Activated naive CD8-positive, alpha-beta T cell (primary cell): ENCODE data around the gene UPF1.

ENCODE experiments used
- H3K27ac Mint-ChIP-seq: one replicate; pipeline ENCODE4 v1.8.0; 2021; ENCODE audit warnings: mixed read lengths
- H3K27me3 Mint-ChIP-seq: one replicate; pipeline ENCODE4 v1.8.0; 2021; ENCODE audit warnings: mixed read lengths
- H3K36me3 Mint-ChIP-seq: one replicate; pipeline ENCODE4 v1.8.0; 2021; ENCODE audit warnings: mixed read lengths
- H3K4me1 Mint-ChIP-seq: one replicate; pipeline ENCODE4 v1.8.0; 2021; ENCODE audit warnings: low read depth, mixed read lengths
- H3K4me3 Mint-ChIP-seq: one replicate; pipeline ENCODE4 v1.8.0; 2021; ENCODE audit warnings: mild to moderate bottlenecking, mixed read lengths
- H3K9me3 Mint-ChIP-seq: one replicate; pipeline ENCODE4 v1.8.0; 2021; ENCODE audit warnings: low read depth, mixed read lengths

UPF1 gene

DNA sequence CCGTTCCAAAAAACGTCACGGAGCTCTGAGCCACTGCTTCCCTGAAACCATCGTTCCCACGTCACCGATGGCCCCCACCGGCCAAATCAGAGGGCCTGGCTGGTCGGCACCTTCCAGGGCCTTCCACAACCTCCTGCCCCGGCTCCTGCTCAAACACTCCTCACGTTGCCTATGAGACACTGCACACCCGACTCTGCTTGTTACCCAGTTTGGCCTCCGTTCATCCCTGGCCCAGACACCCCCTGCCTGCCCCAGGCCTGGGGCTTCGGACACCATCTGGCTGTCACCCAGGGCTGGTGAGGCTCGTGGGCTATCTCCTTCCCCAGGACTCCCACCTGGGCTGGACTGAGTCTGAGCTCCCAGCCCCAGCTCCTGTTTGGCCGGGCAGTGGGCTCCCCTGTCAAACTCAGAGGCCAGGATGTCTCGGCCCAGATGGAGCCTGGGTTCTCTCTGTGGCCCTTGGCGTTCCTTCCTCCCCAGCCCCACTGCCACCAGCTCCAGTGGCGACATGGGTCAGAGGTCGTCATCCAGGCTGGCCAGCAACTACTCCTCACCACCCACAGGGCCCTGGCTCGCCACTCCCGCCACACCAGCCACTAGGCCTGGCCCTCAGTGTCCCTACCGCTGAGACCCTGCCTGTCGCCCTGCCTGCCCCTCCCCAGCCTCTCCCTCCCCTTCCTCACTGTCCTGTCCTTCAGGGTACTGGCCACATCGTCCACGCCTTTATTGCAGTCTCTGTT, 46.5 kb downstream of the UPF1 start:
- H3K27me3 Mint-ChIP-seq, result no peaks in the 10 kb centered on the region
- no peaks in the 10 kb centered on the region for H3K4me1 Mint-ChIP-seq
- H3K9me3 Mint-ChIP-seq, result no peaks in the 10 kb centered on the region
- H3K4me3 Mint-ChIP-seq, result no peak overlapping the region
- H3K27ac Mint-ChIP-seq, result no peak overlapping the region
- H3K36me3 Mint-ChIP-seq, result peaks cover 3% of the 10 kb centered on the region

DNA sequence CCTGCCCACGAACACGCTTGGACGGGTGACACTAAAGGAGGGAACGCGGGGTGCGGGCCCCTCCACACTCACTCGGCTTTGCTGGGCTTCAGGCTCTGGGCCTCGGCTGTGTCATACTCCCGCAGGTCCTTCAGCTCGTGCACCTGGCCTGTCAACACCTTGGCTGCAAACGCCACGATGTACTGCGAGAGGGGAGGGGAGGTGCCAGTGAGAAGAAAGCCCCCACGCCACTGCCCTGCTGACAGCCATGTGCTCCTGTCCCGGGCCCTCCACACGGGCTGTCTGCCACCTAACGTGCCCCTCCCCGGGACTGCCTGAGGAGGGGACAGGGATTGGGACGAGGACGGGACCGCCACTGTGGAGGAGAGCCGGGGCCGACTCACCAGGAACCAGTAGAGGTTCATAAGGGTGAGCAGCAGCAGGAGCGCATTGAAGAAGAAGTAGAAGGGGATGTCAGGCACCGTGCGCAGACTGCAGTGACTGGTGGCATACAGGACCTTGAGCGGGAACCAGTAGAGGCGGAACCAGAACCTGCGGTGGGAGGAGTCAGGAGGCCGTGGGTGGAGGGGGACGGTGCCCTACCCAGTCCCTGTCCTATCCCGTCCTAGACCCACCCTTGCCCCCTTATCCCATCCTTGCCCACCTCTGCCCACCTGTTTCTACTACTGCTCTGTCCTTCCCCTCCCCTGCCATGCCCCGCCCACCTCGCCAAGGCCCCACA, 47.3 kb downstream of the UPF1 start:
- no peaks in the 10 kb centered on the region for H3K4me1 Mint-ChIP-seq

DNA sequence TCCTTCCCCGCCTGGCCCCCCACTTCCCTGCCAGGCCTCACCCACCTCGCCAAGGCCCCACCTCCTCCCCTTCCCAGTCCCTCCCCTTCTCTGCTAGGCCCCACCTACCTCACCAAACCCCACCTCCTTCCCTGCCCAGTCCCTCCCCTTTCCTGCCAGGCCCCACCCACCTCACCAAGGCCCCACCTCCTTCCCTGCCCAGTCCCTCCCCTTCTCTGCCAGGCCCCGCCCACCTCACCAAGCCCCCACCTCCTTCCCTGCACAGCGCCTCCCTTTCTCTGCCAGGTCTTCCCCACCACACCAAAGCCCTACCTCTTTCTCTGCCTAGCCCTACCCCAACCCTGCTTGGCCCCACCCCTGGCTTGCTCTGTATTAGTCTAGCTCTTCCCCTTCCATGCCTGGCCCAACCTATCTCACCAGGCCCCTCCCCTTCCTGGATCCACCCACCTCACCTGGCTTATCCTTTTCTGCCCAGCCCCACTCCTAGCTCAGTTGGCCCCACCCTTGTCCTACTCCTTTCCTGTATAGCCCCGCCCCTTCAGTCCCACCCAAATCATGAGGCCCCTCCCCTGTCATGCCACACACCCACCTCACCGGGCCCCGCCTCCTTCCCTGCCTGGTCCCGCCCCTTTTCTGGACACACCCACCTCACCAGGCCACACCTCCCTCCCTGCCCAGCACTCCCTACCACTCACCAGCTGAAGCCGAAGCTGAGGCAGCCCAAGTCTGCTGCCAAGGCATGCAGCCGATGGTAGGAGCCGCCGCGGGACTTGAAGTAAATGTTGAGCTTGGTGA, 48.0 kb downstream of the UPF1 start:
- H3K27ac Mint-ChIP-seq, result no peak overlapping the region
- no peaks in the 10 kb centered on the region for H3K9me3 Mint-ChIP-seq
- no peaks in the 10 kb centered on the region for H3K27me3 Mint-ChIP-seq
- H3K4me3 Mint-ChIP-seq, result no peak overlapping the region
- no peaks in the 10 kb centered on the region for H3K36me3 Mint-ChIP-seq
- H3K4me1 Mint-ChIP-seq, result no peaks in the 10 kb centered on the region

More for the DNA sequence above, 47.3 kb downstream of the UPF1 start:
- Mint-ChIP-seq H3K27ac (no peak overlapping the region), H3K9me3 (no peaks in the 10 kb centered on the region), H3K27me3 (no peaks in the 10 kb centered on the region), H3K4me3 (no peak overlapping the region), H3K36me3 (peaks cover 3% of the 10 kb centered on the region)

DNA sequence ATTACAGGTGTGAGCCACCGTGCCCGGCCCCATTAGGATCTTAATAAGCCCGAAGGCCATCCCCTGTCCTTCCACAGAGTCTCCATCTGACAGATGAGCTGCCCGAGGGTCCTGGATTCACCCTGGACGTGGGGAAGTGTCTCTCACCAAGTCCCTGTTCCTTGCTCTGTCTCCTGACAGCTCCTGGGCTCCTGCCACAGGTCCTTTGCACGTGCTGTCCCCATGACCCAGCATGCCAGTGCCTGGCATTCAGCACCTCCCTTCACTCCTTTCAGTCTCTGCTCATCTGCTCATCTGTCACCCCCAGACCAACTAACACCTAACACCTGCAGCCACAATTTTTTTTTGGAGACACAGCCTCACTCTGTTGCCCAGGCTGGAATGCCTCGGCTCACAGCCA, 49.7 kb downstream of the UPF1 start:
- no peaks in the 10 kb centered on the region for H3K36me3 Mint-ChIP-seq
- H3K4me3 Mint-ChIP-seq, result no peak overlapping the region
- no peaks in the 10 kb centered on the region for H3K9me3 Mint-ChIP-seq
- no peaks in the 10 kb centered on the region for H3K4me1 Mint-ChIP-seq
- H3K27ac Mint-ChIP-seq, result no peak overlapping the region
- no peaks in the 10 kb centered on the region for H3K27me3 Mint-ChIP-seq

DNA sequence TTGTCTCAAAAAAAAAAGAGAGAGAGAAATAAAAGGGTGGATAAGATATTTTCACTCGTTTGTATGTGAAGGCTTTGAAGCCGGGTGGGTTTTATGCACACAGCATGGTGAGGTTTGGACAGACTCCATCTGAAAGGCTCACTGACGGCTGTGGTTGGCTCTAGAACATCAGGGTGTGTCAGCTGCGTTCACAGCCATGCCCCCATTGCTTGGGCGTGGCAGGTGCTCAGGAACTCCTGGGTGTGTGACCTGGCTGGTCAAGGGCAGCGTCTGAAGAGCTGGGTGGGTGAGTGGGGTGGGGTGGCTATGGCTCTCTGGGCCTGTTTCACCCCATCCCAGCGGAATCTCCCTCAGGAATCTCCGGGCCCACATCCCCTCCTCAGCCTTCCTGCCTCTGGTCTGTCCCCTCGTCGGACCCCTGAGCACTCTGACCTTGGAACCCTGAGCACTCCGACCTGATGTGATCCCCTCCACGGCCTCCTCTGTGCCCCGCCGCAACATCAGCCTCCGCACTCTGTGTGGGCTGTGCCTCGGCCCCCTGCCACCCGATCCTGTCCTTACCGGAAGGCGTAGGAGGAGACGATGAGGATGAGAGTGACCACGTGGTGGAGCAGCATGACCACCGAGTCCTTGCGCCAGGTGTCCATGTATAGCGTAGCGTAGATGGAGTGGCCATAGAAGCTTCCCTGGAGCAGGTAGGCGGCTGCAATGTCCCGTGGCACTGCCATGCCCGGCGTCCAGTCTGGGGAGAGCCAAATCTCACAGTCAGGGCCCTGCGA, 52.0 kb downstream of the UPF1 start:
- Mint-ChIP-seq H3K27me3 (peaks cover 3% of the 10 kb centered on the region), H3K4me3 (no peak overlapping the region), H3K36me3 (peaks cover 4% of the 10 kb centered on the region), H3K27ac (no peak overlapping the region), H3K4me1 (no peaks in the 10 kb centered on the region), H3K9me3 (no peaks in the 10 kb centered on the region)

DNA sequence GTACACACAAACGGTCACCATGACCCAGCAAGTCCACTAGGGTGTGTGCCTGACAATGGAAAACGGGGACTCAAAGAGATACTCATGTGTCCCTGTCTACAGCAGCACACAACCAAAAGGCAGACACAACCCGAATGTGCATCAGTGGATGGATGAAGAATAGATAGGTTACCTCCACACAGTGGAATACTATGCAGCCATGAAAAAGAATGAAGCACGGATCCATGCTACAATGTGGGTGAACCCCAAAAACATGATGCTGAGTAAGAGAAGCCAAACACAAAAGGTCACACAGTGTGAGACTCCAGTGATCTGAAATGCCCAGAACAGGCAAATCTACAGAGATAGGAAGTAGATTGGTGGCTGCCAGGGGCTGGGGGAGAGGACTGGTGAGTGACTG, 55.2 kb downstream of the UPF1 start:
- Mint-ChIP-seq H3K27me3 (peaks cover 4% of the 10 kb centered on the region), H3K36me3 (peaks cover 4% of the 10 kb centered on the region), H3K4me1 (no peaks in the 10 kb centered on the region), H3K27ac (no peak overlapping the region), H3K4me3 (no peak overlapping the region), H3K9me3 (no peaks in the 10 kb centered on the region)

DNA sequence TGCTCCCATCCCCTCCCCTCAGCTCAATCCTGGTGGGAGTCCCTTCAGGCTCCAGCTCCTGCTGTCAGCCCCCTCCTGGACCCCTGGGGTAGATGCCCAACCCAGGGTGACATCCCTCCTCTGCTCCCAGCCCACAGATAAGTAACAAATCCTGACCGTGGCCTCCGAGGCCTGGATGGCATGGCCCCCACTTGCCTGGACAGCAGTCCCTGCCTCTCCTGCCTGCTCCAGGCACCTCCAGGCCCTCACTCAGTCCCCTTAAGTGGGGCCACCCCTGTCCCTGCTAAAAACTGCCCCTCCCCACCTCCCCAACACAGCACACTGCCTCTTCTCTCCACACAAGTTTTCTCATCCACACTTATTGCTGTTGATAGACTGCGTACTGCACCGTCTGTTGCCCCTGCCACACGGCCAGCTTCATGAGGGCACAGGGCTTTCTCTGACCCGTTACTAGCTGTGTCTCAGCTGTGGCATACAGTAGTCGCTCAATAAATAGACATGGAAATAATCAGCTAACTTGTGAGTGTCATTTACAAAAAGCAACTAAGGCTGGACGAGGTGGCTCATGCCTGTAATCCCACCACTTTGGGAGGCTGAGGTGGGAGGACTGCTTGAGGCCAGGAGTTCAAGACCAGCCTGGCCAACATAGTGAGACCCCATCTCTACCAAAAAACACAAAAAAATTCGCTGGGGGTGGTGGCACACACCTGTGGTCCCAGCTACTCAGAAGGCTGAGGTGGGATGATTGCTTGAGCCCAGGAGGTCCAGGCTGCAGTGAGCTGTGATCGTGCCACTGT, 58.4 kb downstream of the UPF1 start:
- peaks cover 4% of the 10 kb centered on the region for H3K36me3 Mint-ChIP-seq
- peaks cover 6% of the 10 kb centered on the region for H3K27me3 Mint-ChIP-seq
- no peak overlapping the region for H3K4me3 Mint-ChIP-seq
- peaks cover 2% of the 10 kb centered on the region for H3K4me1 Mint-ChIP-seq
- no peak overlapping the region for H3K27ac Mint-ChIP-seq
- H3K9me3 Mint-ChIP-seq, result no peaks in the 10 kb centered on the region

DNA sequence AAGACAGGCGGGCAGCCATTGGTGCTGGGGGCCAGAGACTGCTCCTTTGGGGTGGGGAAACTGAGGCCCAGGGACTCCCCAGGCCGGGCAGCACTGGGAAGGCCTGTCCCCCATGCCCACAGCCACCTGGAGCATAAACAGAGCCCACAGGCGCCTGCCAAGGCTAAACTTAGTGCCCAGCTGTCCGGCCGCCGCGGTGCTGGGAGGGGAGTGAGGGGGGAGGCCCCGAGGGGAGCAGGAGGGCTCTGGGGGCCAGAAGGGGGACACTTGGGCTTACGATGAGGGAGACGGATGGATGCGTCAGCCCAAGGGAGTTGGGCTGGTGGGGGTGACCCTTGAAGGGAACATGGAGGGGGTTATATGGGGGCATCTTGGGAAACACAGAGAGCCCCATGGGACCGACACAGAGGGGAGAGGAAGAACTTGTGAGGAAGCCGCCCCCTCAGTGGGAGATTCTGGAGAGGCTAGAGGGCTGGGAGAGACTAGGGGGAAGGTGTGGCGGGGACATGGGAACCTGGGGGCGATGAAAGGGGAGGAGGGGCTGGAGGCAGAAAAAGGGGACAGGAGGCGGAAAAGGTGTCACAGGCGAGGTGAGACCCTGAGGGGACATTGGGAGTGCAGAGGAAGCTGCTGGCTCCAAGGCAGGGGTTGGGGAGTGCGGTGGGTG, 62.0 kb downstream of the UPF1 start:
- H3K27ac Mint-ChIP-seq, result no peak overlapping the region
- H3K27me3 Mint-ChIP-seq, result peaks cover 11% of the 10 kb centered on the region
- H3K4me3 Mint-ChIP-seq, result no peak overlapping the region
- no peaks in the 10 kb centered on the region for H3K9me3 Mint-ChIP-seq
- peaks cover 10% of the 10 kb centered on the region for H3K4me1 Mint-ChIP-seq
- peaks cover 3% of the 10 kb centered on the region for H3K36me3 Mint-ChIP-seq

DNA sequence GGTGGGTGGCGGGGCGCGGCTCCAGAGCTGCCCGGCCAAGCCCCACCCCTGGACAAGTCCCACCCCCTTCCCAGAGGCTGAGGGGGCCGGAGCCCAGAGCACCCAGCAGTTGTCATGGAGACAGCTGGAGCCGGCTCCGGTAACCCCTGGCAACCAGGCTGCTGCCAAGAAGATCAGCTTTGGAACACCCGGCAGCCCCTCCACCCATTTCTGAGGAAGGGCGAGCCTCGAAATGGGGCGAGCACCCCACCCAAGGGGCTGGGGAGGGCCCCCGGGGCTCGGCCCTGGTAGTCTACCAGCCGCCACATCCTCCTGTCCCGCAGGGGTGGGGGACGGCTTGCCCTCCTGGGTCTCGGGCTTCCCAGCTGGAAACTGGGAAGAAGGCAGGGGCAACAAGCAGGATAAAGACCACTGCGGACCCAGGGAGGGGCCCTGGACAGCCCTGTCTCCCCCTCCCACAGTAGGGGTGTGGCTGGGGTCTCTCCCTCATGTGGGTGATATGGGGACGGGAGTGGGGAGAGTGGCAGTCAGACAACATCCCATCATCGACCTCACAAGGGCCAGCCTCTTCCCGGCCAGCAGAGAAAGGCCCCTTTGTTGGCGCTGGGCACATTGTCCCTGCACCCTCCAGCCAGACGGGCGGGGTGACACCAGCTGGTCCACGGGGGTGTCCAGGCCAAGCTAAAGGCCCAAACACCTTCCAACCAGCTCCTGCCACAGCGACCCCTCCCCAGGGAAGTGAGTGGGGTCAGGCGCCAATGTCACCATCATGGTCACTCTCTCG, 62.7 kb downstream of the UPF1 start:
- Mint-ChIP-seq H3K27ac (no peak overlapping the region), H3K4me3 (no peak overlapping the region), H3K27me3 (peaks cover 11% of the 10 kb centered on the region), H3K4me1 (peaks cover 10% of the 10 kb centered on the region), H3K9me3 (no peaks in the 10 kb centered on the region), H3K36me3 (peaks cover 3% of the 10 kb centered on the region)

DNA sequence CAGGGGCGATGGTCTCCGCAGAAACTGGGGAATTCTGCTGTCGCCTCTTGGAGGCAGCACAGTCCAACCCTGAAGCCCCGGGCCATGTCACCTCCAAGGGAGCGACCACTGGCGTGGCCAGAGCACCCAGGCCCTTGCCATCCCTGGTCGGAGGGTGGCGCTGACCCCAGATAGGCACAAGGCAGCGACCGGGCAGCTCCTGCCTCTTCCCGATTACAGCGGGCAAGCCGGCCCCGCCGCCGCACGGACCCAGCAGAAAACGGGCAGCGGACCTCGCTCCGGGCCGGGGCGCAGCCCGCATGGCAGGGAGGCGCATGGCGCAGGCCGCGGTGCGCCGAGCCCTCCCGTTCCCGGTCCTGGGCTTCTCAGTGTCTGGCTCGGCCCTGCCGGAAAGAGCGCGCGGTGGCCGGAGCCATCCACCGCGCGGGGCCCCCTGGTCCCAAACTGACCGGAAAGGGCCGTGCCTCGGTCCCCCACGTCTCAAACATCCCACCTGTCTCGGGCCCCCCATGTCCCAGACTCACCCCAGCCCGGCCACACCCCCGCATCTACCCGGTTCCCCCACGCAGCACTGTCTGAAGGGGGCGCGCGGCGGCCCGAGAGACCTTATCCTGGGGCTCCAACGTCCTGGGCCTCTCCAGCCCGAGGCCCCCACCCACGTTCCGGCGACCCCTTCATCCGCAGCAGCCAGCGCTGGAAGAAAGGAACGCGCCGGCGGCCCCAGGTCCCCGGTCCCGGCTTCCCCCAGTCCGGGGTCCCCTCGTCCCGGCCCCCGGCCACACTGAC, 63.5 kb downstream of the UPF1 start:
- Mint-ChIP-seq H3K4me3 (peak overlapping the region; percentile 27), H3K9me3 (no peaks in the 10 kb centered on the region), H3K4me1 (peaks cover 10% of the 10 kb centered on the region), H3K27me3 (peaks cover 10% of the 10 kb centered on the region), H3K36me3 (peaks cover 3% of the 10 kb centered on the region), H3K27ac (no peak overlapping the region)

DNA sequence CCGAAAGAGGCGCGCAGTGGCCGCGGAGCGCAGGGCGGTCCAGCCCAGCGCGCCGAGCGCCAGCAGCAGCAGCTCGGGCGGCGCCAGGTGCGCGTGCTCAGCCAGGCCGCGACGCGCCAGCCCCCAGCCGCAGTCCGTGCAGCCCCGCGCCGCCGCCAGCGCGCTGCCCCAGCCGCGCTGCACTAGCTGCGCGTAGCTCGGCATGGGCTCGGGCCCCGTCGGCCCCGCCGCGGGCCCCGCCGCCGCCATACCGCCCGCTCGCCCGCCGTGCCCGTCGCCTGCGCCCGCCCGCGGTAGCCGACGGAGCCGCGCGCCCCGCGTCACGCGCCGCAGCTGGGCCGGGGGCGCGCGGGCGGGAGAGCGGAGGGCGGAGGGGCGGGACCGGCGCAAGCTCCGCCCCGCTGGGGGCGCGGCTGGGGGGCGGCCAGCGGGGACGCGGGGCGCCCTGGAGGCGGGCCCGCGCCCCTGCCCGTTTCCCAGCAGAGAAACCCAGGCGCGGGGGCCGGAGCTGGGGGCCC, 64.1 kb downstream of the UPF1 start, which contains the start of gene CERS1:
Gene CERS1 (minus strand): TSS at position 335 of the 518 bp plus-strand sequence. CDS start 86 bp downstream, at position 249.
- Mint-ChIP-seq H3K36me3 (peaks cover 3% of the 10 kb centered on the region), H3K9me3 (no peaks in the 10 kb centered on the region), H3K4me3 (peak within 1 kb of the TSS; percentile 84), H3K4me1 (peaks cover 10% of the 10 kb centered on the region), H3K27ac (no peak within 1 kb of the TSS), H3K27me3 (peaks cover 10% of the 10 kb centered on the region)

DNA sequence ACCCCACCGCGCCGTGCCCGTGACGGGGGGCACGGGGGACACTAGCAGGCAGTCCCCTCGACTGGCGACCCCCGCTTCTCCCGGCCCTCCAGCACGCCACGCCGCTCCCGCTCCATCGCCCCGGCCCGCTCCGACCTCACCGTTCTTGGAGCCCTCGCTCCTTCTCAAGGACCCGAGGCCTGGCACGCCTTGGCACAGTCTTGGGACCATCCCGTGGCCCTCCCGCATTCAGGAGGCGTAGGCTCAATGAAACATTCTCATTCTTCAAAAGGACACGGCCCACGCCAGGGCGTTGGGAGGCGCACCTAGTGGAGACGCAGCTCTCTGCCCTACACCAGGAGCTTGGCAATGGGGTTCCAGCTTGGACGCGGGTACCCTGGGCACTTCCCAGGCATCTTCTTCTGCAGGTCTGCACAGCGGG, 64.7 kb downstream of the UPF1 start:
- no peaks in the 10 kb centered on the region for H3K9me3 Mint-ChIP-seq
- no peak overlapping the region for H3K27ac Mint-ChIP-seq
- peaks cover 10% of the 10 kb centered on the region for H3K27me3 Mint-ChIP-seq
- peaks cover 10% of the 10 kb centered on the region for H3K4me1 Mint-ChIP-seq
- H3K4me3 Mint-ChIP-seq, result peak overlapping the region; percentile 84
- peaks cover 3% of the 10 kb centered on the region for H3K36me3 Mint-ChIP-seq
